ENCODE results near the gene PRDM16. TPM values are rescaled to one million over a fixed set of nuclear protein-coding genes. Genes with fewer than 3 reads are reported as not detected.

The PRDM16 gene
- total and polyA plus RNA-seq, 2 of the 13 experiments (the other 11 are each of a cell fraction or from before 2014, with no cell fraction given) = 0.15 to 0.81 TPM

DNA sequence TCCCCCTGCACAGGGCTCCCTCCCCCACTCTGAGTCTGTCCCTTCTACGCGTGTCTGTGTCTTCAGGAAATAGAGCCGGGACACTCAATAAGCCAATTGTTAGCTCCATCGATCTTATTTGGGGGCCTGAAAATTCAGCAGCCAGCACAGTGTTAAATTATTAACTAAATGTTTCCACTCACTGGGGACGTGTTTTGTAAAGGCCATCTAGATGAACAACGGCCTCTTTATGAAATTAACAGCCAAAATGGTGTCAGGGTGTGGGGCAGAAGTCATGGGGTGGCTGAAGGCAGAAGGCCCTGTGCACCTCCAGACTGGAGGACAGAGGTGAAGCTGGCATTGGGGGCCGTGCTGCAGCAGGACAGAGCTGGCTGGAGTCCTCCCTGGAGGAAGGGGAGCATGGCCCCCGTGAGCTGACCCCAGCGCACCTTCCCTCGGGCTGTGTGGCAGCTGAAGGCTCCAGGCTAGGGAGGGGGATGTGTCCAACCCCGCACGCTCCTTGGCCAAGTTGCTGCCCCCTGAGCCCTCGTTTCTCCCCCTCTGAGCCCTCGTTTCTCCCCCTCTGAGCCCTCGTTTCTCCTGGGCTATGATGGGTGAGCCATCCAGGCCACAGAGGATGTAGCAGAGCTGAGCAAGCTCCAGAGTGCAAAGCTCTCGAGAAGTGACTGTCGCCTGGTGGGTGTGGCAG is 271.7 kb downstream of the PRDM16 start (continued):
- TF ChIP-seq, protein P1, sequence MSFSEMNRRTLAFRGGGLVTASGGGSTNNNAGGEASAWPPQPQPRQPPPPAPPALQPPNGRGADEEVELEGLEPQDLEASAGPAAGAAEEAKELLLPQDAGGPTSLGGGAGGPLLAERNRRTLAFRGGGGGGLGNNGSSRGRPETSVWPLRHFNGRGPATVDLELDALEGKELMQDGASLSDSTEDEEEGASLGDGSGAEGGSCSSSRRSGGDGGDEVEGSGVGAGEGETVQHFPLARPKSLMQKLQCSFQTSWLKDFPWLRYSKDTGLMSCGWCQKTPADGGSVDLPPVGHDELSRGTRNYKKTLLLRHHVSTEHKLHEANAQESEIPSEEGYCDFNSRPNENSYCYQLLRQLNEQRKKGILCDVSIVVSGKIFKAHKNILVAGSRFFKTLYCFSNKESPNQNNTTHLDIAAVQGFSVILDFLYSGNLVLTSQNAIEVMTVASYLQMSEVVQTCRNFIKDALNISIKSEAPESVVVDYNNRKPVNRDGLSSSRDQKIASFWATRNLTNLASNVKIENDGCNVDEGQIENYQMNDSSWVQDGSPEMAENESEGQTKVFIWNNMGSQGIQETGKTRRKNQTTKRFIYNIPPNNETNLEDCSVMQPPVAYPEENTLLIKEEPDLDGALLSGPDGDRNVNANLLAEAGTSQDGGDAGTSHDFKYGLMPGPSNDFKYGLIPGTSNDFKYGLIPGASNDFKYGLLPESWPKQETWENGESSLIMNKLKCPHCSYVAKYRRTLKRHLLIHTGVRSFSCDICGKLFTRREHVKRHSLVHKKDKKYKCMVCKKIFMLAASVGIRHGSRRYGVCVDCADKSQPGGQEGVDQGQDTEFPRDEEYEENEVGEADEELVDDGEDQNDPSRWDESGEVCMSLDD (CRISPR knock-in tag; IDR thresholded peaks at IDR 0.05; ENCODE audit: borderline replicate concordance) = peak; percentile 95
- TF ChIP-seq, protein P2, sequence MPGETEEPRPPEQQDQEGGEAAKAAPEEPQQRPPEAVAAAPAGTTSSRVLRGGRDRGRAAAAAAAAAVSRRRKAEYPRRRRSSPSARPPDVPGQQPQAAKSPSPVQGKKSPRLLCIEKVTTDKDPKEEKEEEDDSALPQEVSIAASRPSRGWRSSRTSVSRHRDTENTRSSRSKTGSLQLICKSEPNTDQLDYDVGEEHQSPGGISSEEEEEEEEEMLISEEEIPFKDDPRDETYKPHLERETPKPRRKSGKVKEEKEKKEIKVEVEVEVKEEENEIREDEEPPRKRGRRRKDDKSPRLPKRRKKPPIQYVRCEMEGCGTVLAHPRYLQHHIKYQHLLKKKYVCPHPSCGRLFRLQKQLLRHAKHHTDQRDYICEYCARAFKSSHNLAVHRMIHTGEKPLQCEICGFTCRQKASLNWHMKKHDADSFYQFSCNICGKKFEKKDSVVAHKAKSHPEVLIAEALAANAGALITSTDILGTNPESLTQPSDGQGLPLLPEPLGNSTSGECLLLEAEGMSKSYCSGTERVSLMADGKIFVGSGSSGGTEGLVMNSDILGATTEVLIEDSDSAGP (CRISPR knock-in tag; IDR thresholded peaks at IDR 0.05; ENCODE audit: borderline replicate concordance) = peak; percentile 65; the same call in 1 of the 2 replicates
- TF ChIP-seq TCF12 (IDR thresholded peaks at IDR 0.05) (no peak), TCF12 (CRISPR knock-in tag; IDR thresholded peaks at IDR 0.05) (0 out of 2 replicates have a peak, but pooled peaks have one; percentile 64), PCBP2 (optimal IDR thresholded peaks at IDR 0.05; ENCODE audit: low read depth, low read length, poor library complexity, severe bottlenecking) (no peak), TCF7 (IDR thresholded peaks at IDR 0.05; ENCODE audit: low read depth) (peak; percentile 57), CEBPG (CRISPR knock-in tag; IDR thresholded peaks at IDR 0.05) (no peak), PHF8 (CRISPR knock-in tag; IDR thresholded peaks at IDR 0.05) (peak; percentile 16; the same call in 1 of the 2 replicates), ZNF337 (CRISPR knock-in tag; IDR thresholded peaks at IDR 0.05; ENCODE audit: borderline replicate concordance, low read depth) (0 out of 2 replicates have a peak, but pooled peaks have one; percentile 24), FOXJ3 (CRISPR knock-in tag; IDR thresholded peaks at IDR 0.05; ENCODE audit: borderline replicate concordance) (peak; percentile 52; the same call in 1 of the 2 replicates), ZNF451 (CRISPR knock-in tag; IDR thresholded peaks at IDR 0.05) (no peak), ZNF746 (CRISPR knock-in tag; IDR thresholded peaks at IDR 0.05) (peak; percentile 63; the same call in 1 of the 2 replicates), PHB2 (IDR thresholded peaks at IDR 0.05; ENCODE audit: partially characterized antibody) (no peak), ZZZ3 (CRISPR knock-in tag; IDR thresholded peaks at IDR 0.05; ENCODE audit: borderline replicate concordance) (no peak), TARDBP (CRISPR knock-in tag; IDR thresholded peaks at IDR 0.05) (no peak; the same call in none of the 2 replicates), MYC (CRISPR knock-in tag; IDR thresholded peaks at IDR 0.05; ENCODE audit: borderline replicate concordance) (0 out of 2 replicates have a peak, but pooled peaks have one; percentile 38), SSRP1 (CRISPR knock-in tag; IDR thresholded peaks at IDR 0.05) (peak; percentile 19; the same call in 1 of the 2 replicates), ZSCAN21 (CRISPR knock-in tag; IDR thresholded peaks at IDR 0.05; ENCODE audit: borderline replicate concordance) (0 out of 2 replicates have a peak, but pooled peaks have one; percentile 10), ZSCAN30 (CRISPR knock-in tag; IDR thresholded peaks at IDR 0.05) (no peak), ZNF547 (CRISPR knock-in tag; IDR thresholded peaks at IDR 0.05) (peak; percentile 63; the same call in 1 of the 2 replicates), CENPX (CRISPR knock-in tag; IDR thresholded peaks at IDR 0.05) (no peak), ZFP90 (CRISPR knock-in tag; IDR thresholded peaks at IDR 0.05; ENCODE audit: borderline replicate concordance) (no peak), MBNL3 (CRISPR knock-in tag; conservative IDR thresholded peaks at IDR 0.05) (no peak), NR2F6 (IDR thresholded peaks at IDR 0.05) (peak; percentile 69), NR2F6 (CRISPR knock-in tag; IDR thresholded peaks at IDR 0.05) (peak; percentile 62), FOXA3 (CRISPR knock-in tag; IDR thresholded peaks at IDR 0.05) (peak; percentile 41; the same call in 1 of the 2 replicates), POLR2AphosphoS5 (IDR thresholded peaks at IDR 0.05; ENCODE audit: low read depth, low read length) (peak; percentile 58), ZNF343 (CRISPR knock-in tag; IDR thresholded peaks at IDR 0.05) (peak; percentile 75), ZNF225 (CRISPR knock-in tag; IDR thresholded peaks at IDR 0.05) (no peak)
